Measurements from ENCODE around the gene LENG9.

- TF ChIP-seq ZBTB1 (tag by site-specific recombination; IDR thresholded peaks at IDR 0.05) = no peak
- TF ChIP-seq PRDM10 (tag by site-specific recombination; IDR thresholded peaks at IDR 0.05) = no peak
- no peak for TF ChIP-seq PRDM1 (tag by site-specific recombination; IDR thresholded peaks at IDR 0.05)
- no peak for TF ChIP-seq YY1 (tag by site-specific recombination; IDR thresholded peaks at IDR 0.05)
- no peak for TF ChIP-seq CTCF (tag by site-specific recombination; IDR thresholded peaks at IDR 0.05)
- TF ChIP-seq ZNF202 (tag by site-specific recombination; IDR thresholded peaks at IDR 0.05; ENCODE audit: borderline replicate concordance) = no peak
- no peak for TF ChIP-seq ZNF280D (tag by site-specific recombination; IDR thresholded peaks at IDR 0.05)
- TF ChIP-seq AEBP2 (tag by site-specific recombination; IDR thresholded peaks at IDR 0.05; ENCODE audit: borderline replicate concordance) = no peak
- no peak for TF ChIP-seq KLF8 (tag by site-specific recombination; IDR thresholded peaks at IDR 0.05)
- no peak for TF ChIP-seq KLF16 (tag by site-specific recombination; IDR thresholded peaks at IDR 0.05)
- no peak for TF ChIP-seq ZNF791 (tag by site-specific recombination; IDR thresholded peaks at IDR 0.05)
- no peak for TF ChIP-seq ZNF707 (tag by site-specific recombination; IDR thresholded peaks at IDR 0.05)
- TF ChIP-seq ZNF311 (tag by site-specific recombination; IDR thresholded peaks at IDR 0.05; ENCODE audit: borderline replicate concordance) = no peak
Measured at GRCh38 chr19:54422136-54422535, 41.4 kb downstream of the LENG9 start.
